GM13977 (cell line): ENCODE measurements around the gene AQP7.

ENCODE experiments used
- DNase-seq: peaks from one replicate; pipeline ENCODE4 v3.0.0; 2012; ENCODE audit warnings: low spot score
- in situ Hi-C: fragments of 300-500 bp; cut with MboI; formaldehyde crosslinking; loops from one replicate; pipeline ENCODE4 v1.12.0; 2022; ENCODE audit warnings: low sequenced_read_pairs, low pct_unique_long_range_greater_than_20kb, mixed read lengths, inconsistent platforms; ENCODE audit not compliant: unreplicated experiment
- TF ChIP-seq, protein P1 (sequence below): IDR thresholded peaks from 2 replicates; pipeline ENCODE4 v1.5.1; 2012; ENCODE audit warnings: mild to moderate bottlenecking, control low read depth; ENCODE audit not compliant: insufficient read depth; ENCODE audit errors: extremely low read depth, missing control alignments

Gene AQP7

DNA sequence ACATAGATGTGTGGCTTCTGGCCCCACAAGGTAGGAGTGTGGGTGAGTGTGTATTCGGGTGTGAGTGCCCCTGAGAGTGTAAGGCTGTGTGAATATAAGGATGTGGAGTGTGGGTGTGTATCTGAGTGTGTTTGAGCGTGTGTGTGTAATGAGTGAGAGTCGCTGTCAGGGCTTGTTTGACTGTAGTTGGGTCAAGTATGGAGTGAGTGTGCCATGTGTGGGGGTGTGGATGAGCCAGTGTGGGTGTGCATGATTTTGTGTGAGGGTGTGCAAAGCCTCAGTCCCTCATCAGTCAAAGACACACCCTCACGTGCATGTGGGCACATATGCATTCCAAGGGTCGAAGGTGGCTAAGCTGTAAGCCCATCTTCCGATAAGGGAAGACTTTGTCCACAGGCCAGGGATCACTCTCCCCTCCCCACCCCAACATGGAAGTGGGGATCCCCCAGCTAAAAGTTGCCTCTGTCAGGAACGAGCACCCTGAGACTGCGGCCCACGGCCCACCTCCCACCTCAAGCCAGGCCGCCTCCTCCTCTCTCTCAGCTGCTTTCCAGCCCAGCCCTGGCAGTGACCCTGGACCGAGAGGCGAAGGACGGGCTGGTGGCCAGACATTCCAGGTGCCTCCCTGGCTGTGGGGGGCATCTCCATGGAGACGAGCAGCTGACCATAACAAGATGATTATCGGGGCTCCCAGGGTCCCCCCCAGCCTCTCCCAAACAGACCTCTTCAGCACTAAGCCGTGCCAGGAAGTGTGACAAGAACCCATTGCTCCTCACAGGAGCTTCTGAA, 32.1 kb upstream of the AQP7 start:
- in situ Hi-C loops, result no loop called here
- DNase-seq, result no peak
- TF ChIP-seq, protein P1, sequence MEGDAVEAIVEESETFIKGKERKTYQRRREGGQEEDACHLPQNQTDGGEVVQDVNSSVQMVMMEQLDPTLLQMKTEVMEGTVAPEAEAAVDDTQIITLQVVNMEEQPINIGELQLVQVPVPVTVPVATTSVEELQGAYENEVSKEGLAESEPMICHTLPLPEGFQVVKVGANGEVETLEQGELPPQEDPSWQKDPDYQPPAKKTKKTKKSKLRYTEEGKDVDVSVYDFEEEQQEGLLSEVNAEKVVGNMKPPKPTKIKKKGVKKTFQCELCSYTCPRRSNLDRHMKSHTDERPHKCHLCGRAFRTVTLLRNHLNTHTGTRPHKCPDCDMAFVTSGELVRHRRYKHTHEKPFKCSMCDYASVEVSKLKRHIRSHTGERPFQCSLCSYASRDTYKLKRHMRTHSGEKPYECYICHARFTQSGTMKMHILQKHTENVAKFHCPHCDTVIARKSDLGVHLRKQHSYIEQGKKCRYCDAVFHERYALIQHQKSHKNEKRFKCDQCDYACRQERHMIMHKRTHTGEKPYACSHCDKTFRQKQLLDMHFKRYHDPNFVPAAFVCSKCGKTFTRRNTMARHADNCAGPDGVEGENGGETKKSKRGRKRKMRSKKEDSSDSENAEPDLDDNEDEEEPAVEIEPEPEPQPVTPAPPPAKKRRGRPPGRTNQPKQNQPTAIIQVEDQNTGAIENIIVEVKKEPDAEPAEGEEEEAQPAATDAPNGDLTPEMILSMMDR, result no peak

DNA sequence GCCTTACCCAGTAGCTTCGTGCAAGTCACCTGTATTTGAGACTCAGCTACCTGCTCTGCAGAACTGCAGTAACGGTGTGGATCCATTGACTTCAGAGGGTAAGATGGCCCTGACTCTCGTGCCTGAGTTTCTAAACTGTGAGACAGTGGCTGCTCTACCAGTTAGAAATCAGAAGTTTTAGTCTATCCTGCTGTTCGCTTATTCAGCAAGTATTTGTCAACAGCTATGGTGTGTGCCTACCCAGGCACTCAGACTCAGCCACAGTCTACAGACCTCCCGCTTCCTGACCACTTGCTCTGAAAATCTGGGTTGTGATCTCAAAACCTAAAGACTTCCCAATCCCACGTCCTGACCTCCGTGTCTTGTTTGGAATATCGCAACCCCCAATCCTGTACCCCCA, 31.5 kb upstream of the AQP7 start:
- DNase-seq, result no peak
- TF ChIP-seq, protein P1, result no peak
- in situ Hi-C loops, result no loop called here

DNA sequence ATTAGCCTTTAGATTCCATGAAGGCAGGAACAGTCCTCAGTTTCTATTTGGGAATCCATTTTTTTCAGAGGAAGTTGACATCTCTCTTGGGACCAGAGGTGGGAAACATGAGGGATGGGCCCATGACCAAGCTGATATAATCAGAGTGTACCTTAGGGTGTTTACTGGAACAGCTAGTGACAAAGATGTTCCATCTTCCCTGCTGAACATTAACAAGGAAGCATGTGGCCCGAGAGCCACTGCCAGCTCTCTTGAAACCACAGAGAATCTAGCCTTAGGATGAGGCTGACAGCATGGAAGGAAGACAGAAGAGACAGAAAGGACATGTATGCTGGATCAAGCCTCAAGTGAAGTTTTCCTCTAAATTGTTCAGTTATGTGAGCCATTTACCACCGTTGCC, 29.1 kb upstream of the AQP7 start:
- in situ Hi-C loops, result no loop called here
- TF ChIP-seq, protein P1, result no peak
- no peak for DNase-seq

DNA sequence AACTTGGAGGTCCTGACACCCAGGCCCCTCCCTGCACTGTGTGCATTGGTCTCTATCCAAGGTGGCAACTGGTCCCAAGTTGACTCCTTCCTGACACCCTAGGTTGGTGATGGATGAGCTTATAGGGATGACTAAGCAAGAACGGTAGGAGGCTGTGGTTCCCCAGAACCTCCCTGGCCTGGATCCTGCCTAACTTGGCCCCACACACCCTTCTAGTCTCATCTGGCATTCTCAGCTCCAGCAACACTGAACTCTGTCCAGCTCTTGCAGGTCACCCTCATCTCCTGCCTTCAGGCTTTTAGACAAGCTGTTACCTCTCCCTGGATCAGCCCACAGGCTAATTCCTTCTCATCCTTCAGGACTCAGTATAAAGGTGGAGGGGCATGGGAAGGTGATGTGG, 28.6 kb upstream of the AQP7 start:
- TF ChIP-seq, protein P1, result no peak
- DNase-seq, result no peak
- in situ Hi-C loops, result no loop called here

DNA sequence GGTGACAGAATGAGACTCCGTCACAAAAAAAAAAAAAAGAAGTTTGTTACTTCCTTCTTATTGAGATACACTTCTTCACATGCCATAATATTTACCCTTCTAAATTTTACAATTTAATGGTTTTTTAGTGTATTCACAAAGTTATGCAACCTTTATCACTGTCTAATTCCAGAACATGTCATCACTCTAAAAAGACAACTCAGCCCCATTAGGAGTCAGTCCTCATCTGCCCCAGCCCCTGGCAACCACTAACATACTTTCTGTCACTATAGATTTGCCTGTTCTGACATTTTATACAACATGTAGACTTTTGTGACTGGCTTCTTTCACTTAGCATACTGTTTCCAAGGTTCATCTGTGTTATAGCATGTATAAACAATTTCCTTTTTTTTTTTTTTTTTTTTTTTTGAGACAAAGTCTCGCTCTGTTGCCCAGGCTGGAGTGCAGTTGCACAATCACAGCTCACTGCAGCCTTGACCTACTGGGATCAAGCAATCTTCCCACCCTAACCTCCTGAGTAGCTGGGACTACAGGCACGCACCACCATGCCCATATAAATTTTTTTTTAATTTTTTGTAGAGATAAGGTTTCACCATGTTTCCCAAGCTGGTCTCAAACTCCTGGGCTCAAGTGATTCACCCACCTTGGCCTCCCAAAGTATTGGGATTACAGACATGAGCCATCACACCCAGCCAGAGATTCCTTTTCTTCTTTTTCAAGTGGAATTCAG, 27.1 kb upstream of the AQP7 start:
- in situ Hi-C loops, result no loop called here
- TF ChIP-seq, protein P1, result no peak

DNA sequence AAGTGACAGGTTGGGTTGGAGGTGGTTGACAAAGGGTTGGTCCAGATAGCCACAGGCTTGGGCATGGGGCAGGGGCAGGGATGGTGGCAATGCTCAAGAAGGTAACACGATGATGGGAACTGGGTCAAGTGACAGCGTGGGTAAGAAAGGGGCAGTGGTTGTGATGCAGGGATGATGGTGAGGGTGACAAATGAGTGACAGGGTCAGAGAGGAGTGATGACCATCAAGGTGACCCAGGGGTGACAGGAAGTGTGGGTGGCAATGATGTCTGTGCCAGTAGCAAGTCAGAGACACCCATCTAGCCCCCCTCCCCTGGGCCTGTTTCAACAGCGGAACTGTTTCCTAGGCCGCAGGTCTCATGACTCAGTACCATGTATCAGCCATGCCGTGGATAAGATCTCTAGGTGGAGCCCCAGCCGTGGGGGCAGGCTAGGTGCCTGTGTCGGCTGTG, 24.5 kb upstream of the AQP7 start:
- in situ Hi-C loops, result no loop called here
- TF ChIP-seq, protein P1, result no peak
- no peak for DNase-seq

More for the DNA sequence above, 27.1 kb upstream of the AQP7 start:
- no peak for DNase-seq
